ENCODE measurements around the gene MED4. TPM values are rescaled to one million over a fixed set of nuclear protein-coding genes. Genes with fewer than 3 reads are reported as not detected.

MED4 gene
- 45.0 to 46.6 TPM (median 46.3 TPM) in 3 replicates for total RNA-seq

DNA sequence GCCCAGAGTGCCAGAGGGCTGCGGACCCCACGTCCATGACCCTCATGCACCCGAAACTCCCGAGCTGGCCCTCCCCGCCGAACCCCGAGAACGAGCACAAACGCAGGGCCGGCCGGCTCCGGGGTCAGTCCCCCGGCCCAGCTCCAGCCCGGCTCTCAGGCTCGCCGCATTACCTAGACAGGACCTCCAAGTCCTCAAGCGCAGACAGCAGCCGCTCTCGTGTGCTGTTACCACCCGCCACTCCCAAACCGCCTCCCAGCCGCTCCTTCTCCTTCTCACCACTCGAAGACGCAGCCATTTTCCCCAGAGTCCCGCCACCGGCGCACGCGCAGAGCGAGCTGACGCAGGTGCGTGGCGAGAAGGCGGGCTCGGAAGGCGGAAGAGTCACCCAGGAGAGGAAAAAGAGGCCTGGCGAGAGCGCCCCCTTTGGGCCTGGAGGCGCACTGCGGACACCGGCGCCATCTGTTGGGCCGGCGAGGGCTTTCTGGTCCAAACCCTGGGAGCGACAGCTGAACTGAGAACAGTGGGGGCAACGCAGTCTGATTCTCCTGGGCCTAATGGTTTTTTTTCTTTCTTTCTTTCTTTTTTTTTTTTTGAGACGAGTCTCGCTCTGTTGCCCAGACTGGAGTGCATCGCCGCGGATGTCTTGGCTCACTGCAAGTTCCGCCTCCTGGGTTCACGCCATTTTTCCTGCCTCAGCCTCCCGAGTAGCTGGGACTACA, at the start of gene MED4:
Gene MED4 (minus strand): TSS at position 324 of the 722 bp plus-strand sequence. CDS start 26 bp downstream, at position 298.
- TF ChIP-seq, protein P1, sequence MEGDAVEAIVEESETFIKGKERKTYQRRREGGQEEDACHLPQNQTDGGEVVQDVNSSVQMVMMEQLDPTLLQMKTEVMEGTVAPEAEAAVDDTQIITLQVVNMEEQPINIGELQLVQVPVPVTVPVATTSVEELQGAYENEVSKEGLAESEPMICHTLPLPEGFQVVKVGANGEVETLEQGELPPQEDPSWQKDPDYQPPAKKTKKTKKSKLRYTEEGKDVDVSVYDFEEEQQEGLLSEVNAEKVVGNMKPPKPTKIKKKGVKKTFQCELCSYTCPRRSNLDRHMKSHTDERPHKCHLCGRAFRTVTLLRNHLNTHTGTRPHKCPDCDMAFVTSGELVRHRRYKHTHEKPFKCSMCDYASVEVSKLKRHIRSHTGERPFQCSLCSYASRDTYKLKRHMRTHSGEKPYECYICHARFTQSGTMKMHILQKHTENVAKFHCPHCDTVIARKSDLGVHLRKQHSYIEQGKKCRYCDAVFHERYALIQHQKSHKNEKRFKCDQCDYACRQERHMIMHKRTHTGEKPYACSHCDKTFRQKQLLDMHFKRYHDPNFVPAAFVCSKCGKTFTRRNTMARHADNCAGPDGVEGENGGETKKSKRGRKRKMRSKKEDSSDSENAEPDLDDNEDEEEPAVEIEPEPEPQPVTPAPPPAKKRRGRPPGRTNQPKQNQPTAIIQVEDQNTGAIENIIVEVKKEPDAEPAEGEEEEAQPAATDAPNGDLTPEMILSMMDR (IDR thresholded peaks at IDR 0.05; ENCODE audit: unreplicated experiment) = peak; percentile 99
- Mint-ChIP-seq H3K4me3 (peak within 1 kb of the TSS; percentile 97), H3K27ac (peak within 1 kb of the TSS; percentile 93), H3K4me1 (peaks cover 26% of the 10 kb centered on the region), H3K9me3 (peaks cover 3% of the 10 kb centered on the region), H3K27me3 (ENCODE audit: low read depth) (peaks cover 2% of the 10 kb centered on the region), H3K36me3 (no peaks in the 10 kb centered on the region)
- peak; percentile 93 to 99 for DNase-seq (ENCODE audit: low spot score in 2 of 2, unreplicated experiment in 2 of 2)

- Mint-ChIP-seq H3K27ac (no peak overlapping the region), H3K4me1 (no peaks in the 10 kb centered on the region), H3K27me3 (ENCODE audit: low read depth) (no peaks in the 10 kb centered on the region), H3K4me3 (no peak overlapping the region), H3K36me3 (peaks cover 1% of the 10 kb centered on the region), H3K9me3 (peaks cover 21% of the 10 kb centered on the region)
- TF ChIP-seq, protein P1 (IDR thresholded peaks at IDR 0.05; ENCODE audit: unreplicated experiment) = no peak
- DNase-seq (ENCODE audit: low spot score in 2 of 2, unreplicated experiment in 2 of 2) = no peak
Measured at GRCh38 chr13:48144413-48145035, 49.6 kb upstream of the MED4 start.

DNA sequence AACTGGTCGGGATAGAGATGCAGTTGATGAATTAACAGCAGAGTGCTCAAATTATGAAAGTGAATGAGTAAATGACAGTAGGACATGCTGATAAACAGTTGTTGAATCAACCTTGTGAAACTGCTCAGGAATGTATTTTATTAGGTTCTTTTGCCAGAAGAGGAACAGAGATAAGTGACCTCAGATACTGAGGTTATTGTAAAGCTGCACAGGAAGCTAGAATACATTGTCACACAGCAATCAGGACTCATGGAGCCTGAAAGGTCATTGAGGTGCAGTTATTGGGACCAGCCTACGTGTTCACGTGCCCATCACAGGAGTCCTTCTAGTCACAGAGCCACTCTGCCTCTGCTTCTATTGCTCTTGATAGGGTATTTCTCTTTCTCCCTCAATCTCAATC, 47.5 kb upstream of the MED4 start:
- Mint-ChIP-seq H3K27me3 (ENCODE audit: low read depth) (no peaks in the 10 kb centered on the region), H3K27ac (no peak overlapping the region), H3K36me3 (peaks cover 1% of the 10 kb centered on the region), H3K4me3 (no peak overlapping the region), H3K4me1 (no peaks in the 10 kb centered on the region), H3K9me3 (peaks cover 21% of the 10 kb centered on the region)
- no peak for DNase-seq (ENCODE audit: low spot score in 2 of 2, unreplicated experiment in 2 of 2)
- TF ChIP-seq, protein P1 (IDR thresholded peaks at IDR 0.05; ENCODE audit: unreplicated experiment) = no peak

- TF ChIP-seq, protein P1 (IDR thresholded peaks at IDR 0.05; ENCODE audit: unreplicated experiment) = no peak
- no peaks in the 10 kb centered on the region for H3K27me3 Mint-ChIP-seq (ENCODE audit: low read depth)
- H3K36me3 Mint-ChIP-seq = peaks cover 1% of the 10 kb centered on the region
- H3K4me3 Mint-ChIP-seq = no peak overlapping the region
- no peaks in the 10 kb centered on the region for H3K4me1 Mint-ChIP-seq
- no peak overlapping the region for H3K27ac Mint-ChIP-seq
- DNase-seq (ENCODE audit: low spot score in 2 of 2, unreplicated experiment in 2 of 2) = no peak
- peaks cover 11% of the 10 kb centered on the region for H3K9me3 Mint-ChIP-seq
Measured at GRCh38 chr13:48138270-48138669, 43.4 kb upstream of the MED4 start.

DNA sequence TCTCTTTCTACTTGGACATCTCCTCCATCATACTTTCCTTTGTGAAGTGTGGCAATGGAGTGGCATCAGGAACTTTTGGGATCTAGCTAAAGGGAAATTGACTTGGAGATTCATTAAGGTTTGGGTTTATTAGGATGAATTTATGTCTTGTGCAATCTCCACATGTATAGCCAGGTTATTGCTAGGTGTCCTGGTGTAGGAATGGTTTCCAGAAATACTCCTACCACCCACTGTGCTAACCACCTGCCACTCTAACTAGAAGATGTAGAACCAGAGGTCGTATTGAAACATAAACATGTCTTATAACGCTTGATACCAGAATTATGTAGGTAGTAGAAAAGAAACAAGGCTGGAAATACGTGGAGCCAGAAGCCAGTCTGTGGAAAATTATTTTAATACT, 38.1 kb upstream of the MED4 start:
- Mint-ChIP-seq H3K4me3 (no peak overlapping the region), H3K36me3 (no peaks in the 10 kb centered on the region), H3K4me1 (peaks cover 16% of the 10 kb centered on the region), H3K27ac (no peak overlapping the region), H3K9me3 (no peaks in the 10 kb centered on the region), H3K27me3 (ENCODE audit: low read depth) (no peaks in the 10 kb centered on the region)
- TF ChIP-seq, protein P1 (IDR thresholded peaks at IDR 0.05; ENCODE audit: unreplicated experiment) = no peak
- no peak for DNase-seq (ENCODE audit: low spot score in 2 of 2, unreplicated experiment in 2 of 2)
